GM20000 (cell line): ENCODE data around the gene COL6A6.
"Not testable (repeated sequence)": the region's sequence is repeated elsewhere in the genome, so short reads cannot be mapped to it uniquely, and the experiment has no call there.

Experiments used
- DNase-seq: peaks from one replicate; pipeline ENCODE4 v3.0.0; 2012; ENCODE audit warnings: low spot score
- CTCF ChIP-seq: IDR thresholded peaks from 2 replicates; pipeline ENCODE4 v1.5.1; 2012; ENCODE audit warnings: mild to moderate bottlenecking, control low read depth; ENCODE audit errors: extremely low read depth, missing control alignments

The COL6A6 gene

GRCh38 chr3:130529486-130530215 lies 12.7 kb downstream of the COL6A6 start:
- DNase-seq, result no peak
- TF ChIP-seq CTCF, result no peak

GRCh38 chr3:130533247-130533646 lies 16.3 kb downstream of the COL6A6 start:
- no peak for DNase-seq
- TF ChIP-seq CTCF, result no peak

GRCh38 chr3:130537673-130538304 lies 20.8 kb downstream of the COL6A6 start:
- DNase-seq, result no peak
- no peak for TF ChIP-seq CTCF

- peak; percentile 42 for DNase-seq
- TF ChIP-seq CTCF, result peak; percentile 49
Measured at GRCh38 chr3:130539005-130539404, 22.0 kb downstream of the COL6A6 start.

- TF ChIP-seq CTCF, result no peak
- DNase-seq, result no peak
Measured at GRCh38 chr3:130543322-130543721, 26.3 kb downstream of the COL6A6 start.

- no peak for DNase-seq
- no peak for TF ChIP-seq CTCF
Measured at GRCh38 chr3:130546920-130547679, 30.1 kb downstream of the COL6A6 start.

GRCh38 chr3:130547680-130548065 lies 30.7 kb downstream of the COL6A6 start:
- DNase-seq, result not testable (repeated sequence)
